ENCODE results near the gene TOGARAM2. TPM values are rescaled to one million over a fixed set of nuclear protein-coding genes. Genes with fewer than 3 reads are reported as not detected.

TOGARAM2 gene
- total and polyA plus RNA-seq, 2 donors: 0.90 to 3.3 TPM

- Histone ChIP-seq H3K9me3 (ENCODE audit: control insufficient read depth in 2 of 2, insufficient read depth in 1 of 2, low read length in 1 of 2) (peaks cover 0 to 3% of the 10 kb centered on the region in 2 donors), H3K4me3 (ENCODE audit: low read length in 2 of 2) (no peak overlapping the region), H3K36me3 (ENCODE audit: control insufficient read depth in 2 of 2, insufficient read depth in 2 of 2, low read length in 1 of 2) (no peaks in the 10 kb centered on the region), H3K4me1 (ENCODE audit: control insufficient read depth in 2 of 2, insufficient read depth in 2 of 2, low read length in 2 of 2) (no peaks in the 10 kb centered on the region), H3K27me3 (ENCODE audit: control insufficient read depth in 2 of 2, insufficient read depth in 1 of 2, low read length in 1 of 2) (no peaks in the 10 kb centered on the region), H3K27ac (ENCODE audit: low read depth in 1 of 2, low read length in 1 of 2) (no peak overlapping the region)
- WGBS: 92% methylated on average over 6 of the region's 6 CpGs
- no peak for DNase-seq (ENCODE audit: low read depth in 6 of 9, low spot score in 9 of 9)
Measured at GRCh38 chr2:29022679-29023078, 41.6 kb downstream of the TOGARAM2 start.

DNA sequence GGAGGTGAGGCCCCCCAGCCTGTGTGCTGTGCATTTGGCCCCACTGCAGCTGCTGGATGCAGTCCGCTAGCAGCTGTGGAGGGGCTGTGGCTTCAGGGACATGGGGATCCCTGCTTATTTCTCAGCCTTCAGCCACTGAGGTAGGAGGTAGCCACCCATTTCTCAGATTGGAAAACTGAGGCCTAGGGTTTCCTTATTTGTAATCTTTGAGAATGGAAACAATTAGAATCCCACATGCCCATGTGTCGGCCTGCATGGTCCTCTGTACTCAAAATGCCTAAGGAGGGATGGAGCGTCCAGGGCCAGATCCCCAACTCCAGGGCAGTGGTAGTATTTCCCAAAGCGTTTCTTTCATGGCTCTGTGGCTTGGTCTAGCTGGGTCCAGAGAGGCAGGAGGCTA lies 42.1 kb downstream of the TOGARAM2 start:
- no peaks in the 10 kb centered on the region for H3K4me1 ChIP-seq (ENCODE audit: control insufficient read depth in 2 of 2, insufficient read depth in 2 of 2, low read length in 2 of 2)

DNA sequence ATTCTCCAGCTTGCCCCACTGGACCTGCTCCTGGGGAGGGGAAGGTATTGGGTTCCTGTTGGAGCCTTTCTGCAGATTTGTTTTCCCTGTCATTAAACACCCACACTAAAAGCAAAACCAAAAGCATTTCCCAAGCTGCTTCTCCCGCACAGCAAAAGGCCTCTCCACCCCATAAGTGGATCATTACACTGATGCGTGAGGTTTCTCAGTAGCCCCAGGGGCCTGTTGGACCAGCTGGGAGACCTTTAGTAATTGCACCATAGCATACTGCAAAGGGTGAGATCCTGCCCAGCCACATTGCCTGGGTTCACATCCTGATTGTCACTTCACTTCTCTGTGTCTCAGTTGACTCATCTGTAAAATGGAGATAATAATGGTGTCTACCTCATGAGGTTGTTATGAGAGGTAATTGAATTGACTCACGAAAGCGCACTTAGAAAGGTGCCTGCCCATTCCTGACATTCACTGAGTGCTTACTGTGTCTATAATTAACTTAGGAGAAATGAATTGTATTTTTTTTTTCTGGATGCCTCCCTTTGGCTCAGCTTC lies 43.9 kb downstream of the TOGARAM2 start:
- Histone ChIP-seq H3K9me3 (ENCODE audit: control insufficient read depth in 2 of 2, insufficient read depth in 1 of 2, low read length in 1 of 2) (peaks cover 0 to 3% of the 10 kb centered on the region in 2 donors), H3K4me1 (ENCODE audit: control insufficient read depth in 2 of 2, insufficient read depth in 2 of 2, low read length in 2 of 2) (no peaks in the 10 kb centered on the region), H3K36me3 (ENCODE audit: control insufficient read depth in 2 of 2, insufficient read depth in 2 of 2, low read length in 1 of 2) (no peaks in the 10 kb centered on the region), H3K27ac (ENCODE audit: low read depth in 1 of 2, low read length in 1 of 2) (no peak overlapping the region), H3K27me3 (ENCODE audit: control insufficient read depth in 2 of 2, insufficient read depth in 1 of 2, low read length in 1 of 2) (no peaks in the 10 kb centered on the region), H3K4me3 (ENCODE audit: low read length in 2 of 2) (no peak overlapping the region)
- WGBS: 83% methylated on average over 4 of the region's 4 CpGs
- DNase-seq (ENCODE audit: low read depth in 6 of 9, low spot score in 9 of 9): no peak

More for the DNA sequence above, 42.1 kb downstream of the TOGARAM2 start:
- Histone ChIP-seq H3K27ac (ENCODE audit: low read depth in 1 of 2, low read length in 1 of 2) (no peak overlapping the region), H3K36me3 (ENCODE audit: control insufficient read depth in 2 of 2, insufficient read depth in 2 of 2, low read length in 1 of 2) (no peaks in the 10 kb centered on the region), H3K4me3 (ENCODE audit: low read length in 2 of 2) (no peak overlapping the region), H3K27me3 (ENCODE audit: control insufficient read depth in 2 of 2, insufficient read depth in 1 of 2, low read length in 1 of 2) (no peaks in the 10 kb centered on the region), H3K9me3 (ENCODE audit: control insufficient read depth in 2 of 2, insufficient read depth in 1 of 2, low read length in 1 of 2) (peaks cover 0 to 3% of the 10 kb centered on the region in 2 donors)
- 98% methylated on average over 4 of the region's 4 CpGs for WGBS
- no peak for DNase-seq (ENCODE audit: low read depth in 6 of 9, low spot score in 9 of 9)

DNA sequence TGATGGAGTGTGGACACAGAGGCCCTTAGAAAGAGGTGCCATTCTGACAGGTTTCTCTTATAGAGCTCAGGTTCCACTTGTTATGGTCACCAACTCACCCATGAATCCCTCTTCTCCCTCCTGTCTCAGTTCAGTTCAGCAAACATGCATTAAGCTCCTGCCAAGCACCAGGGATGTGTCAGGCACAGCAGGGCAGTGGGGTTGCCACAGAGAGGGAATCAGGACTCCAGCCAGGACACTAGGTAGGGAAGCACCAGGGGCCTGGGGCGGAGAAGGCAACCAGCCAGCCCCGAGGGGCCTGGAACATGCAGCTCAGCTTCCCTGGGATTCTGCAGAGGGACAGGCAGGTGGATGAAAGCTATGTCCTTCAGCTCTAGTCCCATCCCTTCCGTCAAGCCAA lies 44.6 kb downstream of the TOGARAM2 start:
- peaks cover 0 to 3% of the 10 kb centered on the region in 2 donors for H3K9me3 ChIP-seq (ENCODE audit: control insufficient read depth in 2 of 2, insufficient read depth in 1 of 2, low read length in 1 of 2)
- no peak overlapping the region for H3K27ac ChIP-seq (ENCODE audit: low read depth in 1 of 2, low read length in 1 of 2)
- H3K36me3 ChIP-seq (ENCODE audit: control insufficient read depth in 2 of 2, insufficient read depth in 2 of 2, low read length in 1 of 2): no peaks in the 10 kb centered on the region
- no peaks in the 10 kb centered on the region for H3K4me1 ChIP-seq (ENCODE audit: control insufficient read depth in 2 of 2, insufficient read depth in 2 of 2, low read length in 2 of 2)
- no peak for DNase-seq (ENCODE audit: low read depth in 6 of 9, low spot score in 9 of 9)
- WGBS: 100% methylated on average over 3 of the region's 3 CpGs
- no peak overlapping the region for H3K4me3 ChIP-seq (ENCODE audit: low read length in 2 of 2)
- H3K27me3 ChIP-seq (ENCODE audit: control insufficient read depth in 2 of 2, insufficient read depth in 1 of 2, low read length in 1 of 2): no peaks in the 10 kb centered on the region

DNA sequence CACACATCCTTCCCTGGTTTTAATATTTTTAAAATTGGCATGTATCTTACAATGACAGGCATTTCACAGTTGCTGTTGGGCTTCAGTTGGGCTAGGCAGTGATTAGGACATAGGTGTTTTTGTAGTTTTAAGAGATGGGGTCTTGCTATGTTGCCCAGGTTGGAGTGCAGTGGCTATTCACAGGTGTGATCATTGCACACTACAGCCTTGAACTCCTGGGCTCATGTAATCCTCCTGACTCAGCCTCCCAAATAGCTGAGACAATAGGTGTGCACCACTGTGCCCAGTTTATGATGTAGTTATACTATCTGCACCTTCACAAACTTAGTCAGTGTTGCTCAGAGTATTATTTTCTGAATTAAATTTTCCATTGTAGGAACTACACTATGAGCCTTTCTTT lies 49.9 kb downstream of the TOGARAM2 start:
- H3K4me1 ChIP-seq (ENCODE audit: control insufficient read depth in 2 of 2, insufficient read depth in 2 of 2, low read length in 2 of 2): peaks cover 13 to 27% of the 10 kb centered on the region in 2 donors
- DNase-seq (ENCODE audit: low read depth in 6 of 9, low spot score in 9 of 9): no peak

GRCh38 chr2:29032189-29032588 lies 51.1 kb downstream of the TOGARAM2 start:
- Histone ChIP-seq H3K27me3 (ENCODE audit: control insufficient read depth in 2 of 2, insufficient read depth in 1 of 2, low read length in 1 of 2) (no peaks in the 10 kb centered on the region), H3K36me3 (ENCODE audit: control insufficient read depth in 2 of 2, insufficient read depth in 2 of 2, low read length in 1 of 2) (no peaks in the 10 kb centered on the region), H3K27ac (ENCODE audit: low read depth in 1 of 2, low read length in 1 of 2) (no peak overlapping the region), H3K9me3 (ENCODE audit: control insufficient read depth in 2 of 2, insufficient read depth in 1 of 2, low read length in 1 of 2) (no peaks in the 10 kb centered on the region), H3K4me1 (ENCODE audit: control insufficient read depth in 2 of 2, insufficient read depth in 2 of 2, low read length in 2 of 2) (peaks cover 13 to 27% of the 10 kb centered on the region in 2 donors), H3K4me3 (ENCODE audit: low read length in 2 of 2) (no peak overlapping the region)
- no peak for DNase-seq (ENCODE audit: low read depth in 6 of 9, low spot score in 9 of 9)
- 98% methylated on average over 5 of the region's 5 CpGs for WGBS

More for the DNA sequence above, 49.9 kb downstream of the TOGARAM2 start:
- no peak overlapping the region for H3K27ac ChIP-seq (ENCODE audit: low read depth in 1 of 2, low read length in 1 of 2)
- no peaks in the 10 kb centered on the region for H3K27me3 ChIP-seq (ENCODE audit: control insufficient read depth in 2 of 2, insufficient read depth in 1 of 2, low read length in 1 of 2)
- H3K36me3 ChIP-seq (ENCODE audit: control insufficient read depth in 2 of 2, insufficient read depth in 2 of 2, low read length in 1 of 2): no peaks in the 10 kb centered on the region
- H3K9me3 ChIP-seq (ENCODE audit: control insufficient read depth in 2 of 2, insufficient read depth in 1 of 2, low read length in 1 of 2): no peaks in the 10 kb centered on the region
- no peak overlapping the region for H3K4me3 ChIP-seq (ENCODE audit: low read length in 2 of 2)

GRCh38 chr2:29033172-29033571 lies 52.1 kb downstream of the TOGARAM2 start:
- Histone ChIP-seq H3K27ac (ENCODE audit: low read depth in 1 of 2, low read length in 1 of 2) (no peak overlapping the region), H3K4me3 (ENCODE audit: low read length in 2 of 2) (no peak overlapping the region), H3K36me3 (ENCODE audit: control insufficient read depth in 2 of 2, insufficient read depth in 2 of 2, low read length in 1 of 2) (no peaks in the 10 kb centered on the region), H3K27me3 (ENCODE audit: control insufficient read depth in 2 of 2, insufficient read depth in 1 of 2, low read length in 1 of 2) (no peaks in the 10 kb centered on the region), H3K9me3 (ENCODE audit: control insufficient read depth in 2 of 2, insufficient read depth in 1 of 2, low read length in 1 of 2) (no peaks in the 10 kb centered on the region), H3K4me1 (ENCODE audit: control insufficient read depth in 2 of 2, insufficient read depth in 2 of 2, low read length in 2 of 2) (peaks cover 13 to 27% of the 10 kb centered on the region in 2 donors)
- 94% methylated on average over 2 of the region's 2 CpGs for WGBS
- no peak for DNase-seq (ENCODE audit: low read depth in 6 of 9, low spot score in 9 of 9)

DNA sequence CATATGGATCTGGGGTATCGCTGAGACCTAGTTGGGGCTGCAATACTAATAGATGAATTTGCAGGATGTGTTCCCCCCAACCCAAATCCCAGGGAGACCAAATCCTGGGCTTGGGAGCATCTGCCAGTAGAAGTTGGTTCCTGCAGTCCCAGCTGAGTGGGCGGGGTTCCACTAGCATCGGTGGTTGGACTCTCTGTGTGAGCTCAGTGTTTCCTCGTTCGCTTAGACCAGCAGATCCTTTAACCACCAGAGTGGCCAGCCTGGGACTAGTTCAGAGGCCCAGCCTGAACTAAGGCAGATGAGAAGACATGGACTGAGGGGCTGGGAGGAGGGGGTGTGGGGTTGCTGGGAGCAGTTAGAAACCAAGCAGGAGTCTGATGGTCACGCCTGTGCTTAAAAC lies 52.6 kb downstream of the TOGARAM2 start:
- H3K4me1 ChIP-seq (ENCODE audit: control insufficient read depth in 2 of 2, insufficient read depth in 2 of 2, low read length in 2 of 2): peaks cover 13 to 27% of the 10 kb centered on the region in 2 donors
- no peaks in the 10 kb centered on the region for H3K36me3 ChIP-seq (ENCODE audit: control insufficient read depth in 2 of 2, insufficient read depth in 2 of 2, low read length in 1 of 2)
- 81% methylated on average over 6 of the region's 6 CpGs for WGBS
- DNase-seq (ENCODE audit: low read depth in 6 of 9, low spot score in 9 of 9): no peak
- H3K27ac ChIP-seq (ENCODE audit: low read depth in 1 of 2, low read length in 1 of 2): no peak overlapping the region
- no peaks in the 10 kb centered on the region for H3K9me3 ChIP-seq (ENCODE audit: control insufficient read depth in 2 of 2, insufficient read depth in 1 of 2, low read length in 1 of 2)
- H3K4me3 ChIP-seq (ENCODE audit: low read length in 2 of 2): no peak overlapping the region
- H3K27me3 ChIP-seq (ENCODE audit: control insufficient read depth in 2 of 2, insufficient read depth in 1 of 2, low read length in 1 of 2): no peaks in the 10 kb centered on the region

GRCh38 chr2:29035016-29035745 lies 54.1 kb downstream of the TOGARAM2 start:
- Histone ChIP-seq H3K36me3 (ENCODE audit: control insufficient read depth in 2 of 2, insufficient read depth in 2 of 2, low read length in 1 of 2) (no peaks in the 10 kb centered on the region), H3K4me3 (ENCODE audit: low read length in 2 of 2) (no peak overlapping the region), H3K4me1 (ENCODE audit: control insufficient read depth in 2 of 2, insufficient read depth in 2 of 2, low read length in 2 of 2) (peaks cover 13 to 27% of the 10 kb centered on the region in 2 donors), H3K27me3 (ENCODE audit: control insufficient read depth in 2 of 2, insufficient read depth in 1 of 2, low read length in 1 of 2) (no peaks in the 10 kb centered on the region), H3K27ac (ENCODE audit: low read depth in 1 of 2, low read length in 1 of 2) (no peak overlapping the region), H3K9me3 (ENCODE audit: control insufficient read depth in 2 of 2, insufficient read depth in 1 of 2, low read length in 1 of 2) (no peaks in the 10 kb centered on the region)
- WGBS: 91% methylated on average over 17 of the region's 17 CpGs
- no peak for DNase-seq (ENCODE audit: low read depth in 6 of 9, low spot score in 9 of 9)

All from thymus (tissue), 11 donors.